ENCODE data around the gene EIF4G3.
A peak's percentile ranks its signal among the peaks of the same experiment; 100 is the strongest.
"Not testable (repeated sequence)": the region's sequence is repeated elsewhere in the genome, so short reads cannot be mapped to it uniquely, and the experiment has no call there.

The EIF4G3 gene

GRCh38 chr1:21217812-21218596 is 41.3 kb upstream of the EIF4G3 start:
- H3K4me3 ChIP-seq (ENCODE audit: low read depth, low read length): no peak overlapping the region
- peak; percentile 74 for DNase-seq
- TF ChIP-seq CTCF (IDR thresholded peaks at IDR 0.05; ENCODE audit: low read depth, low read length): peak; percentile 86
- H3K27ac ChIP-seq: no peak overlapping the region
- no peaks in the 10 kb centered on the region for H3K9me3 ChIP-seq (ENCODE audit: severe bottlenecking)
- H3K27me3 ChIP-seq (ENCODE audit: insufficient read depth, low read depth, severe bottlenecking): no peaks in the 10 kb centered on the region
- H3K36me3 ChIP-seq: peaks cover 29% of the 10 kb centered on the region

GRCh38 chr1:21216835-21217811 is 40.4 kb upstream of the EIF4G3 start:
- peaks cover 29% of the 10 kb centered on the region for H3K36me3 ChIP-seq
- DNase-seq: peak; percentile 72
- peak; percentile 74 for TF ChIP-seq CTCF (IDR thresholded peaks at IDR 0.05; ENCODE audit: low read depth, low read length)
- no peak overlapping the region for H3K27ac ChIP-seq
- H3K4me3 ChIP-seq (ENCODE audit: low read depth, low read length): no peak overlapping the region
- H3K27me3 ChIP-seq (ENCODE audit: insufficient read depth, low read depth, severe bottlenecking): no peaks in the 10 kb centered on the region
- no peaks in the 10 kb centered on the region for H3K9me3 ChIP-seq (ENCODE audit: severe bottlenecking)

- Histone ChIP-seq H3K4me3 (ENCODE audit: low read depth, low read length) (no peak overlapping the region), H3K27me3 (ENCODE audit: insufficient read depth, low read depth, severe bottlenecking) (no peaks in the 10 kb centered on the region), H3K9me3 (ENCODE audit: severe bottlenecking) (no peaks in the 10 kb centered on the region), H3K27ac (no peak overlapping the region), H3K36me3 (no peaks in the 10 kb centered on the region)
- TF ChIP-seq CTCF (IDR thresholded peaks at IDR 0.05; ENCODE audit: low read depth, low read length): no peak
- no peak for DNase-seq
Observed at GRCh38 chr1:21212126-21212525, 35.4 kb upstream of the EIF4G3 start.

GRCh38 chr1:21208137-21208700 is 31.5 kb upstream of the EIF4G3 start:
- not testable (repeated sequence) for H3K9me3 ChIP-seq (ENCODE audit: severe bottlenecking); H3K4me3 ChIP-seq (ENCODE audit: low read depth, low read length); H3K27me3 ChIP-seq (ENCODE audit: insufficient read depth, low read depth, severe bottlenecking); H3K36me3 ChIP-seq; DNase-seq; H3K27ac ChIP-seq

- H3K4me3 ChIP-seq (ENCODE audit: low read depth, low read length): no peak overlapping the region
- no peak overlapping the region for H3K27ac ChIP-seq
- DNase-seq: no peak
- no peaks in the 10 kb centered on the region for H3K36me3 ChIP-seq
- no peak for TF ChIP-seq CTCF (IDR thresholded peaks at IDR 0.05; ENCODE audit: low read depth, low read length)
- no peaks in the 10 kb centered on the region for H3K27me3 ChIP-seq (ENCODE audit: insufficient read depth, low read depth, severe bottlenecking)
- H3K9me3 ChIP-seq (ENCODE audit: severe bottlenecking): no peaks in the 10 kb centered on the region
Observed at GRCh38 chr1:21206117-21206516, 29.4 kb upstream of the EIF4G3 start.

- TF ChIP-seq CTCF (IDR thresholded peaks at IDR 0.05; ENCODE audit: low read depth, low read length): no peak
- Histone ChIP-seq H3K27ac (no peak overlapping the region), H3K4me3 (ENCODE audit: low read depth, low read length) (no peak overlapping the region), H3K9me3 (ENCODE audit: severe bottlenecking) (no peaks in the 10 kb centered on the region), H3K27me3 (ENCODE audit: insufficient read depth, low read depth, severe bottlenecking) (no peaks in the 10 kb centered on the region), H3K36me3 (no peaks in the 10 kb centered on the region)
- DNase-seq: no peak
Observed at GRCh38 chr1:21205416-21205815, 28.7 kb upstream of the EIF4G3 start.
